Upper lobe of left lung (tissue), 4 donors: ENCODE data around the gene PNCK.
A peak's percentile ranks its signal among the peaks of the same experiment; 100 is the strongest.

Experiments used
- CTCF ChIP-seq, 6 experiments: fragments of 450-650 bp in 4 of 6; fragments of 200-600 bp in 2 of 6; sonication (generic) in 2 of 6; IDR thresholded peaks; one replicate each; pipeline ENCODE4 v1.5.1; 2016 to 2019; ENCODE audit warnings: antibody characterized with exemption in 6 of 6
- EP300 ChIP-seq, 4 donors: sonication (generic); formaldehyde crosslinking; IDR thresholded peaks; one replicate each; pipeline ENCODE4 v1.5.1; 2017; ENCODE audit warnings: antibody characterized with exemption in 4 of 4, control low read depth in 2 of 4
- POLR2A ChIP-seq, 4 donors: fragments of 450-650 bp; IDR thresholded peaks; one replicate each; pipeline ENCODE4 v1.5.1; 2016 to 2017; ENCODE audit warnings: antibody characterized with exemption in 4 of 4, mild to moderate bottlenecking in 2 of 4
- POLR2AphosphoS5 ChIP-seq, 2 donors: sonication (generic); formaldehyde crosslinking; IDR thresholded peaks; one replicate each; pipeline ENCODE4 v1.5.1; 2017; ENCODE audit warnings: antibody characterized with exemption in 2 of 2

DNA sequence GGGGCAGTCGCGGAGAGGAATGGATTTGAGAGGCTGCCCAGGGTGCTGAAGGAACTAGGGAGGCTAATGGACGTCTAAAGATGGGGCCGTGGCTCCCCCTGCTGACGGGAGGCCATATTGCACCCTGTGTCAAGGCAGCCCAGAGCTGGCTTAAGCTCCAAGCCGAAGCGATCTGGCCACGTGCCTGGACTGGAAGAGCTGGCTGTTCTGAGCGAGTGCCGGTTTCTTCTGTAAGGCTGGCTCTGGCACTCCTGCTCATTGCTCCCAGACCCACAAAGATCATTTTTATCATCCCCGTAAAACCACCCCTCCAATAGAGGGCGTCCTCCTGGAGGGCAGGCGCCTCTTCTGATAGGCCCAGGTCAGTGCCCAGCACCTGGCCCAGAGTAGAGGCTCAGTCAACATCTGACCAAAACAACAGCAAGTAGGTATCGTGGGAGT is 5.6 kb downstream of the PNCK start:
- TF ChIP-seq EP300 (IDR thresholded peaks at IDR 0.05) (no peak), CTCF (IDR thresholded peaks at IDR 0.05) (peak; percentile 71 to 86 (median 80)), POLR2A (IDR thresholded peaks at IDR 0.05) (no peak), POLR2AphosphoS5 (IDR thresholded peaks at IDR 0.05) (no peak)
